ENCODE results near the gene DLG2.
"Not testable (repeated sequence)": the region's sequence is repeated elsewhere in the genome, so short reads cannot be mapped to it uniquely, and the experiment has no call there.

The DLG2 gene

DNA sequence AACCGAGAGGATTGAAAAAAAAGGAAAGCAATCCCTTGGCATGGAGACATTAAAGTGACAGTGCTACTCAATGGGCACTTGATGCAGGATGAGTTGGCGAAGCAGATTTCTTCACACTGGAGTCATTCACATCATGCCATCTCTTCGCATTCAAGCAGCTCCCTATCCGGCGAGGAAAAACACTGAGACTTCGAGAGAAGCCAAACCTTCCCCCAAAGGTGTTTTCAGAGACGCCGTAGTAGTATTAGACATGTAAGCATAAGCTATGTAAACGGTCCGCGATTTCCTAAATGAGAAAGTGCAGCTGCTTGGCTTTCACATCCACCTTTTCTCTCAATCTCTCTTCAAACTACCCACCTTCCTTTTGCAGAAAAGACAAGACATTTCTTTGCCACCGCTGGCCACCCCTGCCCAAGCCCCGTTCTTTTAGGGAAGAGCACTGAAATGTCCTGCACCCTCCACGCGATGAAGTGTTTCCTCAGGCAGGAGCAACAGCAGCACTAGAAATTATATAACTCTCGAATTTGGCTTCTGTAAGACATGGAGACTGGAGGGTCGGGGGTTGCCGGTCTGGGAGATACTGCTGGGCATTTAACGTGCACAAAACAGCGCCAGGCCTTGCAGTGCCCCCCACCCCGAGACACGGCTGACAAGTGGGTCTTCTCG, at the start of gene DLG2:
TSS of gene DLG2 (minus strand) at position 13 of the 666 bp plus-strand sequence.
- peak; percentile 28 for DNase-seq

DNA sequence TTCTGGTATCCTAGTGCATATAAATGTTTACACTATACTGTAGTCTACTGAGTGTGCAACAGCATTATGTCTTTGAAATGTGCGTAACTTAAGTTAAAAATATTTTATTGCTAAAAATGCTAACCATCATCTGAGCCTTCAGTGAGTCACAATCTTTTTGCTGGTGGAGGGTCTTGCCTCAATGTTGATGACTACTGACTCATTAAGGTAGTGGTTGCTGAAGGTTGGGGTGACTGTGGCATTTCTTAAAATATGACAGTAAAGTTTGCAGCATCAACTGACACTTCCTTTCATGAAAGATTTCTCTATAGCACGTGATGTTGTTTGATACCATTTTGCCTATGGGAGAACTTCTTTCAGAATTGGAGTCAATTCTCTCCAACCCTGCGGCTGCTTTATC, 46.2 kb upstream of the DLG2 start:
- DNase-seq = peak; percentile 75

DNA sequence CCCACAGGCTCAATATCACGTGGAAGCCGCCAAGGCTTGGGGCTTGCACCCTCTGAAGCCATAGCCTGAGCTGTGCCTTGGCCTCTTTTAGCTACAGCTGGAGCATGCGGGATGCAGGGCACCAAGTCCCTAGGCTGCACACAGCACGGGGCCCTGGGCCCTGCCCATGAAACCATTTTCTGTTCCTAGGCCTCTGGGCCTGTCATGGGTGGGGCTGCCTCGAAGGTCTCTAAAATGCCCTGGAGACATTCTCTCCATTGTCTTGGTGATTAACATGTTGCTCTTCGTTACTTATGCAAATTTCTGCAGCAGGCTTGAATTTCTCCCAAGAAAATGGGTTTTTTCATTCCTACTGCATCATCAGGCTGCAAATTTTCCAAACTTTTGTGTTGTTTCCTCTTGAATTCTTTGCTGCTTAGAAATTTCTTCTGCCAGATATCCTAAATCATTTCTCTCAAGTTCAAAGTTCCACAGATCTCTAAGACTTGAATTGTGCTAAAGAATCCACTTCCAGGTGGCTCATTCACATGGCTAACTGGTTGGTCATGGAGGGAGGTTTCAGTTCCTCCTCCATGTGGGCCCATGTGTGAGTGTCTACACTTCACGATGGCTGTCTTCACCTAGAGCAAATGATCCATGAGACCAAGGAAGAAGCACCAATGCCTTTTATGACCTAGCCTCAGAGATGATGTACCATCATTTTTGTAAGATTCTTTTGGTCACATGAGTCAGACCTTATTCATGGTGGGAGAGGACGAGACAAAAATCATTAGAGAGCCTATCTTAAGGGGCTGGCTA, 45.2 kb upstream of the DLG2 start:
- DNase-seq = peak; percentile 88

- not testable (repeated sequence) for DNase-seq
Measured at GRCh38 chr11:85670949-85671663, 44.0 kb upstream of the DLG2 start.

- no peak for DNase-seq
Measured at GRCh38 chr11:85668157-85668556, 41.0 kb upstream of the DLG2 start.

- DNase-seq = no peak
Measured at GRCh38 chr11:85666687-85667086, 39.5 kb upstream of the DLG2 start.

GRCh38 chr11:85665733-85666132, 38.6 kb upstream of the DLG2 start:
- no peak for DNase-seq

- DNase-seq = peak; percentile 96
Measured at GRCh38 chr11:85664615-85665481, 37.7 kb upstream of the DLG2 start, which contains the start of gene CREBZF. Gene CREBZF (minus strand): TSS chr11:85665129. CDS start chr11:85664875, 254 bp downstream.

GRCh38 chr11:85663753-85664614, 36.8 kb upstream of the DLG2 start:
- peak; percentile 74 for DNase-seq

GRCh38 chr11:85663080-85663752, 36.1 kb upstream of the DLG2 start:
- no peak for DNase-seq

DNA sequence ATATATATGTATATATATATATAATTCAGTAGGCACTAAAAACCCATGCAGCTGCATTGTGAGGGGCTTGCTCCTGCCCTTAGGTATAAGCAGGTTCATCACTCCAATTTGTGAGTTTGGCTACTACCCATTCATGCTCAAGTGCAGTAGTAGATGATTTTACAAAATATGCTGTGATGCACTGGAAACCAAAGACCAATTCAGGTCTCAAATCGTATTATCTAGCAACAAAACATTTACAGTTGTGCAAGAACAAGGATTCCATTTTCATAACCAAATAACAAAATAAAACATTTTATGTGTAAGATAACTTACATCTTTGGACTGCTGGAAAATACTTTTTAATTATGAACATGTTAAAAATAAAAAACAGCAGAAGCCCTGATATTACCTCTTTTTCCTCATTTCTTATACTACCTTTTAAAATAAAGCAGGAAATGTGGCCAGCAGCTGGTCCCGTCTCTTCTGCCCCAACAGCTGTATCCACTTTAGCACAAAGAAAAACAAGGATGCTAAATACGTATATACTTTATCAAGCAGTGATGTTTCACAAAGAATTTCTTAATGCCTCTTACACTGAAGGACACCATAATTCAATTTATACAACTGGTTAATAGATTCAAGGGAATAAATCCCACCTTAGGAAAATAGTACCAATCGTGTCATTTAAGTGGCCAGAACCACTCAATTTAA, 35.0 kb upstream of the DLG2 start:
- no peak for DNase-seq

DNA sequence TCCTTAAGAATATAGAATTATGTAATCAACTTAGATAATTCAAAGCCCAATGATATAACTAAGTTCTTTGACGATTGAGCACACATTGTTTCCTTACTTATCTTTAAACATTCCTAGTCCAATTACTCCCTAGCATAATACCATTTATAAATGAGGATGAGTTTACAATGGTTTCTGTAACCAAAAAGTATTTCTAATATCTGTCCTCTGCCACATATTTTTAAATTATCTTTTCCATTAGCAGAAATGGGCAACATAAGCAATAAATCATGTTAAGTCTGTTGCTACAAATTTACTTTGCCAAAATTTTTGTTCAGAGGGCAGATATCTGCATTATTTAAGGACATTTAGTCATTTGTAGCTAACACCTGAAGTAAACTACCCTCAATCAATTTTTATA, 31.0 kb upstream of the DLG2 start:
- DNase-seq = no peak

GRCh38 chr11:85656777-85657176, 29.6 kb upstream of the DLG2 start:
- no peak for DNase-seq

DNA sequence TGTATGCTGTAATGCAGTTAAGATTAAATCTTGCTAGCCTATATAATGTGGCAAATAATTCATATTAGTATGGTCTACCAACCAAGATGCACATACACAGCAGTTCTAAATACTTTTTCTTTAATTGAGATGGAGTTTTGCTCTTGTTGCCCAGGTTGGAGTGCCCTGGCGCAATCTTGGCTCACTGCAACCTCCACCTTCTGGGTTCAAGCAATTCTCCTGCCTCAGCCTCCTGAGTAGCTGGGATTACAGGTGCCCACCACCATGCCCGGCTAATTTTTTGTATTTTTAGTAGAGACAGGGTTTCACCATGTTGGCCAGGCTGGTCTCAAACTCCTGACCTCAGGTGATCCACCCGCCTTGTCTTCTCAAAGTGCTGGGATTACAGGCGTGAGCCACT, 27.2 kb upstream of the DLG2 start:
- DNase-seq = not testable (repeated sequence)

- no peak for DNase-seq
Measured at GRCh38 chr11:85652786-85653447, 25.8 kb upstream of the DLG2 start.

DNA sequence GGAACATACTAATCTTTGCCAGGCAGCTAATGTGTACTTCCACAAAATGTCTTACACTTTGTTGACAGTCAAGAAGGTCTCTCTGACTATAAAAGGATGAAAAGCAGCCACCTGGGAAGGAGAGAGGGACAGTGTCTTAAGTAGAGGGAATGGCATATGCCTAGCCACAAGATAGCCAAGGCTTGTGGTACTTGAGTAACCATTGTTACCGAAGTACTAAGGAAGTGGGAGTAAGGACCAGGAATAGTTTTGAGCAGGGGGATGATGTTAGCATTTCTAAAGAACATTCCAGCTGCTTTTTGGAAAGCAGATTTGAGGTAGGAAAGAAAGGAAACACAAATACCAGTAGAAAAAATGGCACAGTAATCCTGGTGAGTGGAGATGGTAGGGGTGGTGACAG, 24.0 kb upstream of the DLG2 start:
- DNase-seq = no peak

DNA sequence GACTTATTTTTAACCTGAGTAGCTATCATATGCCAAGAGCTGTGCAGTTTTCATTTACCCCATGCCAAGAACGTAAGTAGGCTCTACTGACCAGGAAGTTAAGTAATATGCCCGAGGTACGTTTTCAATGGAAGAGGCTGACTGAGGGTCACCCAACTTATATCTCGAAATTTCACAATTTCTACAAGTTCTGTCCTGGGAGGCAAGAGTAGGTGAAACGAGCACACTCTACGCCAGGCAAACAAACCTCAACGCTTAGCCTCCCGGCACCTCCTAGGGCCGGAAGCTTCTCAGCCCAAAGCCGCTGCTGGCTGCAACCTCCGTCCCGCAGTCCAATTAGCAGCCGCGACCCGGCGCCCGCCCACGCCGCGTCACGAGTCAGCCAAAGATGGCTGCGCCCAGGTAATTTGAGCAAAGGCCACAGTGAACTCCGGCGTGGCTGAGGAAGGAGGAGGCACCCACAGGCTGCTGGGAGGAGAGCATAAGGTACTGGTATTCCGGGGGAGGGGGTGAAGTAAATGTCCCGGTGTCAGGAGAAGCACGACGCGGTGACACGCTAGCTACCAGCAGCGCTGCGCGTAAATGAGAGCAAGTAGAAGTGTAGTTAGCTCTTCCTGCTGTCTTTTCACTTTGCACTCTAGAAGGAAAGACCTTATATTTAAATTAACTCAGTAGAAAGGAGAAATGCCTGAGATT, 20.6 kb upstream of the DLG2 start, which contains the start of gene TMEM126A:
TSS of gene TMEM126A (plus strand) at position 364 of the 696 bp plus-strand sequence. CDS start 2,289 bp downstream, outside the sequence.
- DNase-seq = peak; percentile 82

DNA sequence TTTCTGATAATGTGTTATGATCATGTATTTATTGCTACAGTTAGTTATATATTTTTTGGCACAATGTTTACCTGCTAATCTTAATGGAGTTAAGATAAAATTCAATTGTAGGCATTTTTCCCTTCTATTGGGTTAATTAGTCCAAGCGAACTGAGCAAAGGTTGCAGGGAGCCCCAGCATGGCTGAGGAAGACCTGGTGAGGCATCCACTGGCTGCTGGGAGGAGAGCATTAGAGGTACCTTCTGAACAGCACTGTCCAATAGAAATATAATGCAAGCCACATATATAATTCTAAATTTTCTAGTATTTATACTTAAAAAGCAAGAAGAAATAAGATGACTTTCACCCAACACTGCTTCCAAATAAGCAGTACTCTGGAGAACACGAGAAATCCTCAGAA, 19.9 kb upstream of the DLG2 start:
- DNase-seq = no peak

DNA sequence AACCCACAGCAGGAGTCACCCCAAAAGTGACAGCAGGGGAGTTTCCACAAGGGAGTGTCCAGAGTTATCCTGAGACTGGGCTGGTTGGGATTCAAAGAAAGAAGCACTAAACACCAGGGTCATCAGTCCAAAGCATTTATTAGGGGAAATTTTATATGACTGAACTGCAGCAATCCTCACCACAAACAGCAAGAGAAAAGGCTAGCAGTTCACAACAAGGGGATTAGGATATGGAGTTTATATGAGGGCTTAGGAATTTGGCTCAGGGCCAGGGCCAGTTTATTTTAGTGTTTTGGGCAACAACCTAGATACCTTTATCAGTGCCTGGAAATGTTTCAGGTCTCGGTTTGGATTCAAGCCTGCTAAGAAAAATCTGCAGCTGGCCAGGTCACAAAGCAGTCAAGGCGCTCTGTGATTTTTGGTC, 16.1 kb upstream of the DLG2 start:
- no peak for DNase-seq

Data from fibroblast of skin of right biceps (primary cell).